Bone marrow (tissue), 2 donors: ENCODE results near the gene FAT1.

Source experiments
- DNase-seq, 2 donors: peaks; one replicate each; lab custom pipeline; 2025; lab: John Stamatoyannopoulos, UW

FAT1 gene

DNA sequence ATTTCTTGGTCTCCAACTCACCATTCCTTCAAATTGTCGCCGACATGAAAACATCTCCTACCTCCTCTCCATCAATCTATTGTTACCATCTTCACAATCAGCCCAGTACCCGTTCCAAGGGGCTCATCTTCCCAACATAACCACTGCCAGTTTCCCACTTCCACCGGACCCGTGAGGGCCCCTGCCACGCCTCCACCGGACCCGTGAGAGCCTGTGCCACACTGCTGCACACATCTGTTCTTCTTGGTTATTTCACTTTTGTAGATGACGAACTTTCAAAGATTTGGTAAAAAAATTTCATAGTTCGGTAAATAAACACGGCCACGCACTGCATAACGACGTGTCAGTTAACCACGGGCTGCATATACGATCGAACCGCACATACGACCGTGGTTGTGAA is 65.0 kb downstream of the FAT1 start:
- no peak for DNase-seq

DNA sequence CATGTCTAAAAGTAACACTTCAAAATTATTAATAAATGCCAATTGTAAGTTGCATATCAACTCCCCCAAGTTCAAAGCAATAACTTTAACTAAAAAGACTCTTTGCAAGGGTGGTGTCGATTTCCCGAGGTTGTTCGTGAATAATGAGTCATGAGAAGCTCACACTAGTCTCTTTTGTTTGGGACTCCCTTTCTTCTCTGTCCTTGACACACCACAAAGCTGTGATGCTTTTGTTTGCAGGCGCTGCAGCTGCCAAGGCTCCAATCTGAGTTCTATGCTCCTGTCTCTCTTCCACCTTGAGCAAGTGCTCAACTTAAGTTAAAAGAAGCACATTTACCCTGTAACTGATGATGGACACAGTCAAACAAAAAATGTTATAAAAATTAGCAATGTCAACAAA is 65.9 kb downstream of the FAT1 start:
- no peak for DNase-seq

DNA sequence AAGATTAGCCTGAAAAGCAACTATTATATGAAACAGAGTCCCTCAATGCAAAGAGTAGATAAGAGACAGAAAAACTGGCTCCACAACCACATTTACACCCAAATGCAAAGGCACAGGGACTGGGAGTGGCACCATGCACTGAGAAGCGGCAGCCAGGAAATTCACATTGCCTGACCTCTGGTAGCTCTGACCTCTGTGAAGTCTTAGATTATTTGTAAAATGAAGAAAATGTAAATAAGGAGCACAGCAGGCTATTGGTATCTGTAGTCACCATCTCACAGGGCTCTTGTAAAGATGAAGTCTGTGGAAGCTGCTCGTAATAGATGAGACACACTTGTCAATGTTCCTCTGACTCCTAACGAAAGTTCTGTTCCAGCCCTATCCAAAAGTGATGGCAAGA is 69.7 kb downstream of the FAT1 start:
- DNase-seq, result no peak

DNA sequence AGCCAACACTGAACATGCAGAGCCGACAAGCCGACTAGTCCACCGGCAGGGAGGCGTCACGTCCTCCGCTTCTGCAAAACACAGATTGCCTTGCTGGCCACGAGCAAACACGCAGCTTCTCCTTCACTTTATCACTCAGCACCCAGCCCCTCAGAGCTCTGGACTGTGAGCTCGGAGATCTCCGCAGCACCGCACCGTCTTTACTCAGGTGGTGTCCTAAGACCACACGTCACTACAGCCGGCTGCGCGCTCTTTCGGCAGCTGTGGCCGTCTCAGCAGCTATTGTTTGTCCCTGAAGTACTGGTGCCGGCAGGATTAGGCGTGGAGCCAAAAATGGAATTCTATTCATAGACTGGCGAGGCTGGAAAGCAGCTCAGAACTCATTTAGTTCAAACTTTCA is 72.0 kb downstream of the FAT1 start:
- DNase-seq, result no peak

DNA sequence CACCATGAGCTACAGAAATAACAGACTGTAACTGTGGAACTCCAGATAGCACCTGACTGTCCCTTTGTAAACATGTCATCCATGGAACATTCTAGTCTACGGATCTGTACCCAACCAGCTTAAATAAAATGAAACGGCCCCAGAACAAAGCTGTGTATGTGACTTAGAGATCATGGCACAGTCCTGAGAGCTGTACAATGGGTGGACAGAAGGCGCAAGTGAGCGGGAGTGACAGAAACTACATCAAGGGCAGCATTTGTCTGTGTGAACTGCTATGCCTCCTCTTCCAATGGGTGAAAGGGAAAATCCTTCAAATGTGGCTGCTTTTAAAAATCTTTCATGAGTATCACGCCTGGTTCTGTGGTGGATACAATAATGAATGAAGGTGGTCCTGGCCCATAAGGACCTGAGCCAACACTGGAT is 72.5 kb downstream of the FAT1 start:
- no peak for DNase-seq

DNA sequence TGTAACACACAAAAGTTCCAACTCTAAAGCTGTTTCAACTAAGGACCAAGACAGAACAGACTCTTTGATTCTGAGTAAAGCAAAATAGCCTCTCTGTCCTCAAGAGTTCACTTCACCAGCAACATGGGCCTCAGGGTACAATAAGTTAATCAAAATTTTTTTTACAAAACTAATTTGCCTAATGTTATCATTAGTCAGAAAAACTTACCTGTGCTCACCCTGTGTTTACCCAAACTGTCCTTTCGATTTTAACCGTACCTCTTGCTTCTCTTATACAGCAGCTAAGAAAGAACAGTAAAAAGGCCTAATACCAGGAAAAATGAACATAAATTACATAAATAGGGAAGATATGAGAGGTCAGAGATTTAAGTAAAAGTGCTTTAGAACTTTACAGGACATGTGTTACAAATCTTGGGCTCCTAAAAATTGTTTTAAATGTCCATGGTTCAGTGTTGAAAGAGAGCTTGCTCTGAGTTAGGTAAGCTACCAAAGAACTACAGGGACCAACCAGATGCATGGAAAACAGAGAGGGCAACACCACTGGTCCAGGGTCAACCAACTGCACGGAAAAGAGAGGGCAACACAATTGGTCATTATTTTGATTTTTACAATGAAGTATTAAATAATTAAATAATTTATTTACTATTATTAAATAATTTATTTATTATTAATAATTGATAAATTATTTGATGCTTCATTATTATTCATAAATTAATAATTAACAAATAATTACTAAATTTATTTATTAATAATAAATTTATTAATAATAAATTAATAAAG is 73.1 kb downstream of the FAT1 start:
- no peak for DNase-seq

DNA sequence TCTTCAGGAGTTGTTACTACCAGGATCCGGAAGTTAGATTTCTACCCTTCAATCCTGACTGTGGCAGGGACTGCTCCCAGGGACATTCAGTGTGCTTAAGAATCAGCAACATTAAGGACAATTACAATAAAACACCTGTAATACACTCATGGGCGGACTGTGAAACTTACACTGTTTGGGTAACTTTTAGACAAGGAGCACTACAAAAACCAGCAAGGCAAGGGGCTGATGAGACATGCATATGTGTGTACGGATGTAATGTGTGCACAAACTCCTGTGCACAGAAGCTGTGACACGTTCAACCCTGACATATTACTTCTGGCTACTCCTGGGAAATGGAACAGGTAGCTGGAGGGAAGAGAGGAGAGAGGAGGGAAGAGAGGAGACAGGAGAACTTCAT is 75.8 kb downstream of the FAT1 start:
- no peak for DNase-seq

DNA sequence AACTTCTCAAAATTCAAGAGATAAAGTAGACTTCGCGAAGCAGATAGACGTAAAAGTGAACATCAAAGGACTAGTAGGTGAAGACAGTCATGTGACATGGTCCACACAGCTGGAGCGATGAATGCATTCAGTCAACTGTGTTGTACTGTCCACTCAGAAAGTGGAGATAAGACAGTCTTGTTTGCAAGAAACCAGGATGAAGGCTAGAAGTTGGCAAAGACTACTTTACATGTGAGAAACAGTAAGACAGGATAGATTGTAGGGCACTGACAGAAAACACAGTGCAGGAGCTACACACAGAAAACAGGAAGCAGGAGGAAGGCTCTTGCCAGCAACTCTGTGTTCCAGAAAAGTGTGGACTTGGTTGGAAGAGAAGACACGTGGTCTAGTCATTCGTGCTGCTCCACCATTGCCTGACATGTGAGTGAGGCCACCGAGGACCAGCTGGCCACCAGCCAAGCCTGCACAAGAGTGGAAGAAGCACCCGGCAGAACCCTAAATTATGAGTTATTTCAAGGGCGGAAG is 78.9 kb downstream of the FAT1 start:
- no peak for DNase-seq

DNA sequence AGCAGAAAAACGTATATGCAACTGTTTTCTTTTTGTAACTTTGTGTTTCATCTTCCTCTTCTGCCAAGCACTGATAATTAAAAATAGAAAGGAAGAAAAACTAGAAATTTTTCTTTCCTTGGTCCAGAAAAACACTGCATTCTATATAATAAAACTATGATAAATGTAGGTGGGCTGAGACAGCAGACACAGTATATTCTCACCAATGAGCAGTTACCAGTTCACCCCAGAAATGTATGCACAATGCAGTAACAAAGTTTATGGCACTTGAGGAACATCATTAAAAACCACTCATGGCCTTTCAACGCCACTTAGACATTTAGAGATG is 79.4 kb downstream of the FAT1 start:
- no peak for DNase-seq

DNA sequence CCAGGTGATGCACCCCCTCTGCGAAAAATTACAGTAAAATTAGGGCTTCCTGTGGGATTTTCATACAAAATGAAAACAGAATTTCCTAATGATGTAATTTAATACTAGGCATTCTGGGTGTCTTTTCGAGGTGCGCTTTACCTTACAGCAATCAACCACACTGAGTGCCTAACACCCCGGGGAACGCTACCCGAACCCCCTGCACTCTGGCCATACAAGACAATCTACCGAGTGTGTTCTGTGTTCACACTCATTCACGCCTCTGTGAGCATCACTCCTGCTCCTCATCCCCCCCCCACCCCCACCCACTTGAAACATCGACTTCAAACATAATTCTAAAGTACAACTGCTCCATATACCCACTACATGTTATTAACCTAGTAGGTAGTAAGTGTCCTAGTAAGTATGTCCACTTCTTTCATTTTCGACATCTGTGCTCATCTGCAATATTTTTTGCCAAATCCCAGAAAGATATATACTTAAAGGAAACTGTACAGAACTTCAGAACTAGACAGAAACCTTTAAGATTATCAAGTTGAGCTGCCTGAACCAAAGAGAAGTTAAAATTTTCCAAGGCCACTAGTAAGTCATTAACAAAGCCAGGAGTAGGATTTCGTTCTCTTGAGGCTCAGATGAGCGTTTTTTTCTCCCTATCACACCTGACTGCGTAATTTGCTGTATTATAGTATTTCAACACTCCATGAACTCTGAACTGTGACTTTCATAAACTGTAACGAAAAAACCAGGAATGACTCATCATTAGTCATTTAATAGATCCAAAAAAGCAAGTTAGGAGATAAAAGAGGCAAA is 80.0 kb downstream of the FAT1 start:
- no peak for DNase-seq

DNA sequence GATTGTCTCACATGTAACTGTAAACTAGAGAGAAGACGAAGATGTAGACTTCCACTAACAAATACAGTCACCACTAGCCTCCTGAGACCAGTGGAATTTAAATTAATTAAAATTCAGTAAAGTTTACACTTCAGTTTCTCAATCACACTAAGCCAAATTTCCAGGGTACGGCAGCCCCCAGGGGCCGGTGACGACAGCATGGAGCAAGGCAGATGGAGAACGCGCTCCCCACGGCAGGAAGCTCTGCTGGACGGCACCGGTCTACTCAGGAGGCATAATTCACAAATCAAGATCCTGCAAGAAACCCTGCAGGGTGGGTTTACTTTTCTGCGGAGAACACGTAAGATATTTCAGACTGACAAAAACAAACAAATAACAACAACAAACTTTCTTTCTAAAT is 80.7 kb downstream of the FAT1 start:
- no peak for DNase-seq

DNA sequence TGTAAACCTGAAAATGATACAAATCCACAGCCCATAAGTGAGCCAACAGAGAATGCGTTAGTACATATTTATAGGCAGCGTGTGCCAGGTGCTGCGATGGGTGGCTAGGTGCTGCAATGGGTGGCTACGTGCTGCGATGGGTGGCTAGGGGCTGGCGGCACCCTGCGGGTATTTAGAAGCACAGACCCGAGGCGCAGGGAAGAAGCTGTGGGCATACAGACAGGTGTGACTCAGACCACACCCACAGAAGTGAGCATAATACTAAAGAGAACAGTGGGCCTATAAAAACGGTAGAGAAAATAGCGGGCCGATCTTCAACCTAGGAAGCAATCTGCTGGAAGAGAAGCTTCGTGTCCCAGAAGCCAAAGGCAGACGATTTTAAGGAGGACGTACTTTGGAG is 81.1 kb downstream of the FAT1 start:
- no peak for DNase-seq

DNA sequence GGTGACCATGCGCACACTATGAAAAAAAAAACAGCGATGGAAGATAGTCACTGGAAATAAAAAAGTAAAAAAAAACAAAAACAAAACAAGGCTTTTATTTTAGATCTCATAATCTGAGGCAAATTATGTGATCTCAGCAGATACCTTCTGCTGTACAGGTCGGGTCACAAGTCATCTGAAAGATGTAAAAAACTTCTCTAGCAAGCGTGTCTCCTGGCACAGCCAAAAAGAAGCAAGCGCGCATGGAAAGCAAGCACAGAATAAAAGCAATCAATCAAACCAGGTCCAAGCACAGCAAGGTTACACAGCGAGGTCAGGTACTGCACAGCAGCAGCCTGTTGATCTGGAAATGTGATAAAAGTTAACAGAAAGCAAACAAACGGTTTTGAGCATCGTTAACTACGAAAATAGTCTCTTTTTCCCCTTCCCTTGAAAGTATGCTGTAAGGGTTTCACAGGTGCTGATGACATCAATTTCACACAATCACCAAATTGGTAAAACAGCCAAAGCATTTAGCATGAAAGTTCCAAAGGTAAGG is 89.0 kb downstream of the FAT1 start:
- no peak for DNase-seq

DNA sequence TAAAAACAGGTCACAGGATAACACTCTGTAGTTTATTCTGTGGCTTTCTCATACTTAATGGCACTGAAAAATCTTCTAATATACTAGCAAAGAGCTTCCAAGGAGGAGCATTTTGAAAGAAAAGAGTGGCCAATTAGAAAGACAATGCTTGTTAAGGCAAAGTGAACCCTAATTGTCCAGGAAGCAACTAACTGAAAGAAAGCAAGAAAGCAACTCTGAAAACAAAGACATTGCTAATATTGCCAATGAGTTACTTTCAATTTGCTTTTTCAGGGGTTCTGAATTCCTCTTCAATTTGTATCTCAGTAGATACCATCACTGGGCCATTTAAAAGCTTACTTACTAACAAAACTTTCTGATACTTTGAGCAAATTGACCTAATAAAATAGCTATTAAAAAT is 89.8 kb downstream of the FAT1 start:
- DNase-seq, result no peak

DNA sequence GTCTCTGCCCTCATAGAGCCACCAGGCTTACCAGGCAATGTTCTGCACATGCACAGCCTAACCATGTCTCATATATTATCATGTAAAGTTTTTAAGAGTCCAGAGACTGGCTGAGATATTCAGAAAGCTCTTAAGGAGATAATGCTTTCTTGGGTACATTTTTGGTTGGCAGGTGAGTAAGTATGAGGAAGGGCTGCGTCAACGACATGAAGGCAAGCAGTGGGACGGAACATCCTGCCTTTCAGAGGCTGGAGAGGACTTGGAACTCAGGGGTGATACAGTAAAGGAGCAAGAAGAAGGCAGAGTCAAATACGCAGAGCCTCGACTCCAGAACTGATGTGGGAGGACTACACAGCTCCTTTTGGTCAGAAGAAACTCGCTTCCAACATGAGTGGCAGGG is 93.5 kb downstream of the FAT1 start:
- DNase-seq, result no peak

DNA sequence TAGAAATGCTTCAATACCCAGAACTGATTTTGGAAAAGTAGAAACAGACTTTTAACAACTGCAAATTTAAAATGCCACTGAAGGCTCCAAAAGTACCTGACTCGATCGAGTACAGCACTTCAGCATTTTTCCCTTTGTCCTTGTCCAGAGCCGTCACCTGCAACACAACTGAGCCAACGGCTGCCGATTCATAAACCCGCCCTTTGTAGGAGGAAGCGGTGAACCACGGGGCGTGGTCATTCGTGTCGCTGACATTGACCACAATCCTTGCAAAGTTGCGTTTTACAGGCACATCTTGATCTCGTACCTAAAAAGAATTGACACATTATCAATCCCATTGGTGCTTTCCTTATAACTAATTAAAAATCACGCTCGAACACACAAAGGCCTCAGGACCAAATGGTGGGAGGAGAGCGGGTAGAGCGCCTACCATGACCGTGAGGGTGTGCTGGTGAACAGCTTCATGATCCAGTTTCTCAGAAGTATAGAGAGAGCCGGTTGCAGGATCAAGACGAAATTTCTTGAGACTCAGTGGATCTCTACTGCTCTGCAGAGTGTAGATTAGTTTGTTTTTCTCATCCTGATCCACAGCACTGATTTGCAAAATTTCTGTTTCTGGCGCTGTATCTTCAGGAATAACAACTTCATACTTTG is 95.5 kb downstream of the FAT1 start:
- no peak for DNase-seq

DNA sequence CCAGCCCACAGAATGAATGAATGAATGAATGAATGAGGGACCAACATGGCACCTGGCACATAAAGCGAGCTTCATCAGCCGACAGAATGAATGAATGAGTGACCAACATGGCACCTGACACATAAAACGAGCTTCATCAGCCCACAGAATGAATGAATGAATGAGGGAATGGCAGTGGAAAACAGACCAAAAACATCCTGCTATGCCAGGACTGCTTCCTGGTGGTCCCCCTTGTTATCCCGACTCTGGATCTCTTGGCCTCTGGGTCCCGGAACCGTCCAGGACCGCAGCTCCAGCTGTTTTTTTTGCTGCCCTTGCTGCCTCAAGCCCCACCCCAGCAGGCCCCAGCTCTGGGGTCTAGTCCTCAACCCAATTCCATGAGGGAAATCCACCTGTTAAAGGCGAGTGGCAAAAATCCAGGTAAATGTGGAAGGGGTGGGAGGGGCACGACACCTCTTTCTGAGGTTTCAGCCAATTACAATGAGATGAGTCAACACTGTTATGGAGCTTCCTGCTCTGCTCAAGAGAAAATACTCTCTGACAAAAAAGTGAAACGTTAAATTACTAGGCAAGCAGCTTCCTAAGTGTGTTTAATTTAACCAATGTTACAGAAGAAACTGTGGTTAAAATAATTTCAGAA is 96.3 kb downstream of the FAT1 start:
- no peak for DNase-seq

DNA sequence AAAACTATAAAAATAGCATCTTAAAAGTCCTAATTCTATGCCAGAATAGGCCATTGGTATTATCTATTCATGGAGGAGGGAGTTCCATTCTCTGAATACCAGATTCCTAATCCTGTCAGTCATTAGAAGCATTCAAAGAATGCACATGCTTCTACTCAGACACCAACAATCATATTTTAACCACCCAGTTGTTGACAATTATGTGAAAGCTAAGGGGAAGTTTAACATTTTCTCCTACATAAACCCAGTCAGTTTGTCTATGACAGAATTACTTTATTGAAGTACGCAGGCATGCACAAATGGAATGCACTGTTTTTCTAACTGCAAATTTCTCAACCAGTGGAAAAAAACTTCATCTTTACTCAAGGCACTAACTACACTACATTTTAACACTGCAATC is 98.7 kb downstream of the FAT1 start:
- no peak for DNase-seq

DNA sequence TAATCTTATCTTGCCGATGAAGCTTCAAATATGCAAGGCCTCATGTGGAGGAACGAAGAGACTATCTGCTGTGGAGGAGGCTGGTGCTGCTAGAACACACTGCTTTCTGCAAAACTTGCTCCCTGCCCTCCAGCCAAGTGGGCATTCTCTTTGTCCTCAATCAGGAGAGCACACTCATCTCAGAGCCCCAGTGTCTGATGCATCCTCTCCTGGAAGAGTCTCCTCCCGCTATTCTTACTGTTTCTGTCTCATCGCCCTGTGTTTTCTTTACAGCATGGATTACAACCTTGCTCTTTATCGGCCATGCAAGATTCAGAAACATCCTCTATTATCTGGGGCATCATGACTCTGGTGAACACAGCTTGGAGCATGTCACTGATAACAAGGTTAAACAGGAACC is 100.1 kb downstream of the FAT1 start:
- DNase-seq, result no peak

DNA sequence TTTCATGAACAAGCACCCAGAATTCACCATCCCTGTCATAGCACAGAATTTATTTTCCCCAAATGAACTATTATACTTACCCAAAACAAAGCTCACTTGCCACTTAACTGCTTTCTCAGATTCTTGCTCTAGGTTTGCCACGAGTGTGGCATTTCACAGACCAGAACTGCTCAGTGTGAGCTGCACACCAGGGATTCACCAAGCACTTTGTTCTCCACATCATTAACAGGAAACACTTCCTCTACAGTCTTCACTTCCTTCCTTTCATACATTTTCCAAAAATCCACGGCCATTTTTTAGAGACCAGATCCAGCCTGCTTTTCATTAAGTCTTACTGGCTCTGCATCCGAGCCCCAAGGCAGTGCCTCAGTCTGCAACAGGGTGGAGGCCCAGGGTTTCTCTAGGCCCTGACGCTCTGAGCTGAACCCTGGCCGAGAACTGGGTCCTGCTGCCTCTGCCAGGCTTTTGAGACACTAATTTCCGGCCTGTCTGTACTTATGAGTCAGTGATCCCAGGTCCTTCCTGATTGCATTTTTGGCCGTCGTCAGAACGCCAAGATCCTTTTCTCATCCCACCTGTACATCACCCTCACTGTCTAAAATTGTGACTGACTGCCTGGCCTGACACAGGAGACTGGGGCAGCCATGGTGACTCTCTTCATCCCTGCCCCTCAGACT is 100.7 kb downstream of the FAT1 start:
- DNase-seq, result no peak

DNA sequence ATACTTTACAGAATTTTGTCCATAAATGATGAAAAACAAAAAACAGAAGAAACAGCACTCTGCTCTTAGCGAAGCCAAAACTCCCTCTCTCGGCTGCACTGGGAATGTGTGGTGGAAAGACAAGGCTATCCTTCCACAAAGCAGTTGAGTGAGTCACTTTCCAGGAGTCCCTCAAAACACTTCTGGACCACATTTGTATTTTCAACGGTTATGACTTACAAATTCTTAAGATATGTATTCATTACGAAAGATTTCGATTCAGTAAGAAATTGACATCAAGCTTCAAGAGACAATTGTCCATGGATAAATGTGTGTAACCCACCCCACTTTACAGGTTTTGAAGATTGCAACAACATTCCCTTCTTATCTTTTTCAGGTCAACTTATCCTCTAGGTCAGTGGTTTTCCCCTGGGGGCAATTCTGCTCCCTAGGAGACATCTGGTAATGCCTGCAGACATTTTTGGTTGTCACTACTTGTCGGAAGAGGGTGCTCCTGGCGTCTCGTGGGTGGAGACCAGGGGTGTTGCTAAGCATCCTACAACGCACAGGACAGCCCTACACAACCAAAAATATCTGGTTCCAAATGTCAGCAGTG is 101.6 kb downstream of the FAT1 start:
- no peak for DNase-seq
